ENCODE data around the gene ADAMTS9.
A peak's percentile ranks its signal among the peaks of the same experiment; 100 is the strongest.

ADAMTS9 gene

DNA sequence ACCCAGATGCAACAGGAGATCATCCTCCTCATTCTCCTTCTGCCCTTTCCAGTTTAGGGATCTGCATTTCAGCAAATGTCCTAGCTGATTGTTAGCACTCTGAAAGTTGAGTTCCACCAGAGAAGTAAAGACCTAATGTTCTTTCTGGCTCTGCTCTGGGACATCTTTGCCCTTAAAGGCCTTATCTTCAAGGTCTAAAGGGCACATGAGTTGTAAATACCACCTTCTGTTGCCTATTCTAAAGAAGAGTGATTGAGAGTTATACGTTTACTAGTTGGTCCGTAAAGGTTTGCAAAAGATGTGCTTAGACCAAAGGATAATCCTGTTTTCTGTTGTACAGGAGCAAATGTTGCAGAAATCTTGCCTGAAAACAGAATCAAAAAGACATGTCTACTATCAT is 151.6 kb downstream of the ADAMTS9 start:
- no peak for DNase-seq (ENCODE audit: low read depth, low spot score)
- no peaks in the 10 kb centered on the region for H3K4me1 ChIP-seq (ENCODE audit: insufficient read depth, insufficient read length)
- H3K9me3 ChIP-seq (ENCODE audit: insufficient read depth, low read length) = no peaks in the 10 kb centered on the region
- no peak overlapping the region for H3K9ac ChIP-seq (ENCODE audit: insufficient read length, low read depth)
- H3K36me3 ChIP-seq (ENCODE audit: insufficient read depth, insufficient read length, low read length) = peaks cover 31% of the 10 kb centered on the region
- H3K27me3 ChIP-seq (ENCODE audit: insufficient read depth, insufficient read length) = peaks cover 12% of the 10 kb centered on the region
- H3K4me3 ChIP-seq (ENCODE audit: insufficient read length, low read depth) = no peak overlapping the region
- TF ChIP-seq YY1 (IDR thresholded peaks at IDR 0.05; ENCODE audit: insufficient read depth, insufficient read length) = no peak
- no peak for TF ChIP-seq ZNF274 (IDR thresholded peaks at IDR 0.05; ENCODE audit: low read depth, low read length)
- no peak for TF ChIP-seq SUZ12 (IDR thresholded peaks at IDR 0.05; ENCODE audit: extremely low read depth, insufficient read depth, insufficient read length)

DNA sequence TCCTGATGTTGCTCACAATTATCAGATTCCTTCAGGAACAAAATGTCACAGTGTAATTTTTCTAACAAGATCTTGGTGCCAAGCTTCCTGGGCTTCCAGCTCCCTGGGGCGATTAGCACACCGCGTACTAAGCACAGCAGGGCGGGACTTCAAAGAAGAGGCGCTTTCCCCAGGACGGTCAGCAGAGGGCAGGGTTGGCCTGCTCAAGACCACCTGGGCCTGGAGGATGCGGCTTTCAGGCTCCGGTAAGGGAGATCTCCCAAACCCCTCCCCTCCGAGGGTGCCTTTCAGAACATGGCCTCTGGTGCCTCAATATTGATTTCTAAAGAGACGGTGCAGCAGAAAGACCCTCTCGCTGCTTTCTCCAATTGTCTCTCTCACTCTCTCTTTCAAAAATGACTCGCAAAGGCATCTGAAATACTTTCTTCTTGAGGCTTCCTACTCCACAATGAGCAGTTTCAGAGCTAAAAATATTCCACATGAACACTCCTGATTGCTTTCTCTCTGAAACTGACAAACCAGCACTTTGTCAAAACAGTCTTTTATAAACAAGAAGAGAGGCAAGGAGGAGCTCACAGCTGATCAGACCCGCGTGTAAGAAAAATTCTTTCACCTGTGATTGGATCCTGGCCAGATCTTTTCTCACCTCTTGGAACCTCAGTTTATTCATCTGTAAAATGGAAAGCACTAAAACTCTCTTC is 154.0 kb downstream of the ADAMTS9 start:
- TF ChIP-seq SUZ12 (IDR thresholded peaks at IDR 0.05; ENCODE audit: extremely low read depth, insufficient read depth, insufficient read length) = no peak
- peak; percentile 94 for DNase-seq (ENCODE audit: low read depth, low spot score)
- Histone ChIP-seq H3K4me1 (ENCODE audit: insufficient read depth, insufficient read length) (no peaks in the 10 kb centered on the region), H3K4me3 (ENCODE audit: insufficient read length, low read depth) (no peak overlapping the region), H3K9ac (ENCODE audit: insufficient read length, low read depth) (no peak overlapping the region), H3K27me3 (ENCODE audit: insufficient read depth, insufficient read length) (peaks cover 12% of the 10 kb centered on the region), H3K9me3 (ENCODE audit: insufficient read depth, low read length) (no peaks in the 10 kb centered on the region), H3K36me3 (ENCODE audit: insufficient read depth, insufficient read length, low read length) (peaks cover 18% of the 10 kb centered on the region)

DNA sequence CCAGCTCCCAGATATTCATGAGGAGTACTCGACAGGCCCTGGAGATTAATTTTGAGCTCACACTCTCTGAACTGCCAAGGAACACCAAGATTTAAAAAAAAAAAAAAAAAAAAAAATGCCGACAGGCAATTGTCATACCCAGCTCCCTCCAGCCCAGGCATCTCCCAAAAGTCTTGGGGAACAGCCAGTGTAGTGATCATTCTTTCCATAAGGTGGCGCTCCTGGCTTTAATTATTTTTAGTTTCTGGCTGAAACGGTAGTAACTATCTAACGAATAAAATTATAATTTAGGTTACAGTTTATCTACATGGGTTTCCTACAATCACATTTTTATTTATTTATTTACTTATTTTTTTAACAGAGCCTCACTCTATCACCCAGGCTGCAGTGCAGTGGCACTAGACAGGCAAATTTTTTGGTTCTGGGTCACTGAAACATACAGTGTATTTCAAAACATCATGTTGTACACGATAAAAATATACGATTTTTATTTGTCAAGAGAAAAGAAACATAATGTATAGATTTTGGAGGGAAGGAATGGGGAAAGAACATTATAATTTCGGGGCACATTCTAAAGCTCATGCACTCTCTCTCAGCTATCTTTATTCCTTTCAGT is 157.3 kb downstream of the ADAMTS9 start:
- peak; percentile 70 for DNase-seq (ENCODE audit: low read depth, low spot score)
- H3K27me3 ChIP-seq (ENCODE audit: insufficient read depth, insufficient read length) = peaks cover 12% of the 10 kb centered on the region
- no peaks in the 10 kb centered on the region for H3K4me1 ChIP-seq (ENCODE audit: insufficient read depth, insufficient read length)
- H3K4me3 ChIP-seq (ENCODE audit: insufficient read length, low read depth) = no peak overlapping the region
- H3K9me3 ChIP-seq (ENCODE audit: insufficient read depth, low read length) = no peaks in the 10 kb centered on the region
- H3K36me3 ChIP-seq (ENCODE audit: insufficient read depth, insufficient read length, low read length) = peaks cover 11% of the 10 kb centered on the region
- TF ChIP-seq YY1 (IDR thresholded peaks at IDR 0.05; ENCODE audit: insufficient read depth, insufficient read length) (no peak), ZNF274 (IDR thresholded peaks at IDR 0.05; ENCODE audit: low read depth, low read length) (no peak), SUZ12 (IDR thresholded peaks at IDR 0.05; ENCODE audit: extremely low read depth, insufficient read depth, insufficient read length) (no peak)
- no peak overlapping the region for H3K9ac ChIP-seq (ENCODE audit: insufficient read length, low read depth)

DNA sequence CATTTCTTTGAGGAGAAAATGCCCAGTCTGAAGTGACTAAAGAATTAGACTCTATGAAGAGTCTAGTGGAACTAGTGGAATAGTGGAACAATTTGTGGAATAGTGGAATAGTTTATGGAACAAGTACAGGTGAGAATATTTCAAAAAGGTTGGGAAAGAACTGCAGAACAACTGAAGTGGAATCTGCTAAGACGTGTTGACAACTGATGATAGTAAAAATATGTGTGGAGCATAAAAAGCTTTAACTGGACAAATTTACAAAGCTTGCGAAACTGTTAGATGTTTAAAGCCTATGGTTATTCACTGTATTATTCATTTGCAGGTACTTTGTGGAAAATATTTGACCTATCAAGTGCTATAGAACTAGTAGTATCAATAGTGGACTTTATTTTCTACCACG is 164.5 kb downstream of the ADAMTS9 start:
- H3K27me3 ChIP-seq (ENCODE audit: insufficient read depth, insufficient read length) = no peaks in the 10 kb centered on the region
- no peak overlapping the region for H3K9ac ChIP-seq (ENCODE audit: insufficient read length, low read depth)
- peaks cover 5% of the 10 kb centered on the region for H3K36me3 ChIP-seq (ENCODE audit: insufficient read depth, insufficient read length, low read length)
- peaks cover 30% of the 10 kb centered on the region for H3K9me3 ChIP-seq (ENCODE audit: insufficient read depth, low read length)
- H3K4me3 ChIP-seq (ENCODE audit: insufficient read length, low read depth) = no peak overlapping the region
- no peak for DNase-seq (ENCODE audit: low read depth, low spot score)
- TF ChIP-seq ZNF274 (IDR thresholded peaks at IDR 0.05; ENCODE audit: low read depth, low read length) (no peak), YY1 (IDR thresholded peaks at IDR 0.05; ENCODE audit: insufficient read depth, insufficient read length) (no peak), SUZ12 (IDR thresholded peaks at IDR 0.05; ENCODE audit: extremely low read depth, insufficient read depth, insufficient read length) (no peak)
- H3K4me1 ChIP-seq (ENCODE audit: insufficient read depth, insufficient read length) = no peaks in the 10 kb centered on the region

DNA sequence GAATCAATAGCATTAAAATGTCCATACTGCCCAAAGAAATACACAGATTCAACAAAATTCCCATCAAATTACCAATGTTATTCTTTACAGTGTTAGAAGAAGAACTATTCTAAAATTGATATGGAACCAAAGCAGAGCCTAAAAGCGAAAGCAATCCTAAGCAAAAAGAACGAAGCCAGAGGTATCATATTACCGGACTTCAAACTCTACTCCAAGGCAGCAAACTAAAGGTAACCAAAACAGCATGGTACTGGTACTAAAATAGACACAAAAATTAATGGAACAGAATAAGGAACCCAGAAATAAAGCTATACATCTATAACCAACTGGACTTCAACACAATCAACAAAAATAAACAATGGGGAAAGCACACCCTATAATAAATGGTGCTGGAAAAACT is 167.5 kb downstream of the ADAMTS9 start:
- peaks cover 5% of the 10 kb centered on the region for H3K36me3 ChIP-seq (ENCODE audit: insufficient read depth, insufficient read length, low read length)
- H3K27me3 ChIP-seq (ENCODE audit: insufficient read depth, insufficient read length) = no peaks in the 10 kb centered on the region
- no peaks in the 10 kb centered on the region for H3K4me1 ChIP-seq (ENCODE audit: insufficient read depth, insufficient read length)
- TF ChIP-seq YY1 (IDR thresholded peaks at IDR 0.05; ENCODE audit: insufficient read depth, insufficient read length) (no peak), SUZ12 (IDR thresholded peaks at IDR 0.05; ENCODE audit: extremely low read depth, insufficient read depth, insufficient read length) (no peak), ZNF274 (IDR thresholded peaks at IDR 0.05; ENCODE audit: low read depth, low read length) (no peak)
- H3K4me3 ChIP-seq (ENCODE audit: insufficient read length, low read depth) = no peak overlapping the region
- H3K9ac ChIP-seq (ENCODE audit: insufficient read length, low read depth) = no peak overlapping the region
- no peak for DNase-seq (ENCODE audit: low read depth, low spot score)
- H3K9me3 ChIP-seq (ENCODE audit: insufficient read depth, low read length) = peaks cover 30% of the 10 kb centered on the region

DNA sequence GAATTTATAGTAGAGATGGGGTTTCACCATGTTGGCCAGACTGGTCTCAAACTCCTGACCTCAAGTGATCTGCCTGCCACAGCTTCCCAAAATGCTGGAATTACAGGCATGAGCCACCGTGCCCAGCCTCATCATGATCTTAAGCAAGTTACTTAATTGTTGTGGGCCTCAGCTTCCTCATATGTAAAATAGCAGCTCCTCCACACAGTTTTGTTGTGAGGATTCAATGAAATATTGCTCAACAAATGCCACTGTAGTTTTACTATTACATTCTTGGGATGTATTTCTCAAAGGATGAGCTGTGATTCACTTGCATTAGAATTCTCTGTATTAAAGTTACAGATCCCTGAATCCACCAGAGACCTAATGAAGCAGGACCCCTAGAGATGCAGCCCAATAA is 168.8 kb downstream of the ADAMTS9 start:
- DNase-seq (ENCODE audit: low read depth, low spot score) = no peak
- TF ChIP-seq ZNF274 (IDR thresholded peaks at IDR 0.05; ENCODE audit: low read depth, low read length) = no peak
- TF ChIP-seq YY1 (IDR thresholded peaks at IDR 0.05; ENCODE audit: insufficient read depth, insufficient read length) = no peak
- no peak for TF ChIP-seq SUZ12 (IDR thresholded peaks at IDR 0.05; ENCODE audit: extremely low read depth, insufficient read depth, insufficient read length)
- peaks cover 5% of the 10 kb centered on the region for H3K36me3 ChIP-seq (ENCODE audit: insufficient read depth, insufficient read length, low read length)

DNA sequence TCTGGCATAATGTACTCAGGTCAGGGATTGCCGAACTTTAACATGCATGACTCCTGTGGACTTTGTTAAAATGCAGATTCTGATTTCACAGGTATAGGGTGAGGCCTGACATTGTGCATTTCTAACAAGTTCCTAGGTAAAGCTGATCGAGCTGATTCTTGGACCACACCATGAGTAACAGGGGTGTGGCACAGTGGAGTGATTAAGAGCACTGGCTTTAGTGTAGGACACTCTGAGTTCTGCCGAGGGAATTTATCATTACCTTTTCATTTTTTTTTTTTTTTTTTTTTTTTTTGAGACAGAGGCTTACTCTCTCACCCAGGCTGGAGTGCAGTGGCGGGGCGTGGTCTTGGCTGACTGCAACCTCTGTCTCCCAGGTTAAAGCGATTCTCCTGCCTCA is 169.3 kb downstream of the ADAMTS9 start:
- no peak overlapping the region for H3K4me3 ChIP-seq (ENCODE audit: insufficient read length, low read depth)
- TF ChIP-seq YY1 (IDR thresholded peaks at IDR 0.05; ENCODE audit: insufficient read depth, insufficient read length) (no peak), SUZ12 (IDR thresholded peaks at IDR 0.05; ENCODE audit: extremely low read depth, insufficient read depth, insufficient read length) (no peak), ZNF274 (IDR thresholded peaks at IDR 0.05; ENCODE audit: low read depth, low read length) (no peak)
- H3K9me3 ChIP-seq (ENCODE audit: insufficient read depth, low read length) = peaks cover 16% of the 10 kb centered on the region
- H3K36me3 ChIP-seq (ENCODE audit: insufficient read depth, insufficient read length, low read length) = peaks cover 5% of the 10 kb centered on the region
- H3K4me1 ChIP-seq (ENCODE audit: insufficient read depth, insufficient read length) = no peaks in the 10 kb centered on the region
- no peaks in the 10 kb centered on the region for H3K27me3 ChIP-seq (ENCODE audit: insufficient read depth, insufficient read length)
- DNase-seq (ENCODE audit: low read depth, low spot score) = no peak
- H3K9ac ChIP-seq (ENCODE audit: insufficient read length, low read depth) = no peak overlapping the region

More for the DNA sequence above, 168.8 kb downstream of the ADAMTS9 start:
- H3K9me3 ChIP-seq (ENCODE audit: insufficient read depth, low read length) = peaks cover 21% of the 10 kb centered on the region
- no peak overlapping the region for H3K4me3 ChIP-seq (ENCODE audit: insufficient read length, low read depth)
- no peaks in the 10 kb centered on the region for H3K27me3 ChIP-seq (ENCODE audit: insufficient read depth, insufficient read length)
- H3K9ac ChIP-seq (ENCODE audit: insufficient read length, low read depth) = no peak overlapping the region
- H3K4me1 ChIP-seq (ENCODE audit: insufficient read depth, insufficient read length) = no peaks in the 10 kb centered on the region
